SH-SY5Y (cell line): ENCODE data around the gene KRTAP19-8.

Experiments used
- GATA2 ChIP-seq: IDR thresholded peaks from 2 replicates; pipeline ENCODE4 v1.6.1; 2011; ENCODE audit warnings: mild to moderate bottlenecking, low read depth, low read length
- GATA3 ChIP-seq: IDR thresholded peaks from 2 replicates; pipeline ENCODE4 v1.6.1; 2011; ENCODE audit warnings: low read depth, mild to moderate bottlenecking, low read length, moderate library complexity

GRCh38 chr21:31084689-31085088 is 46.4 kb upstream of the KRTAP19-8 start:
- no peak for TF ChIP-seq GATA2
- no peak for TF ChIP-seq GATA3
